Measurements from ENCODE around the gene S100A11.

- TF ChIP-seq, protein P1, sequence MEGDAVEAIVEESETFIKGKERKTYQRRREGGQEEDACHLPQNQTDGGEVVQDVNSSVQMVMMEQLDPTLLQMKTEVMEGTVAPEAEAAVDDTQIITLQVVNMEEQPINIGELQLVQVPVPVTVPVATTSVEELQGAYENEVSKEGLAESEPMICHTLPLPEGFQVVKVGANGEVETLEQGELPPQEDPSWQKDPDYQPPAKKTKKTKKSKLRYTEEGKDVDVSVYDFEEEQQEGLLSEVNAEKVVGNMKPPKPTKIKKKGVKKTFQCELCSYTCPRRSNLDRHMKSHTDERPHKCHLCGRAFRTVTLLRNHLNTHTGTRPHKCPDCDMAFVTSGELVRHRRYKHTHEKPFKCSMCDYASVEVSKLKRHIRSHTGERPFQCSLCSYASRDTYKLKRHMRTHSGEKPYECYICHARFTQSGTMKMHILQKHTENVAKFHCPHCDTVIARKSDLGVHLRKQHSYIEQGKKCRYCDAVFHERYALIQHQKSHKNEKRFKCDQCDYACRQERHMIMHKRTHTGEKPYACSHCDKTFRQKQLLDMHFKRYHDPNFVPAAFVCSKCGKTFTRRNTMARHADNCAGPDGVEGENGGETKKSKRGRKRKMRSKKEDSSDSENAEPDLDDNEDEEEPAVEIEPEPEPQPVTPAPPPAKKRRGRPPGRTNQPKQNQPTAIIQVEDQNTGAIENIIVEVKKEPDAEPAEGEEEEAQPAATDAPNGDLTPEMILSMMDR (conservative IDR thresholded peaks at IDR 0.05; ENCODE audit: low read length), result no peak
- no peak for TF ChIP-seq EZH2phosphoT487 (IDR thresholded peaks at IDR 0.05; ENCODE audit: borderline replicate concordance, low read depth, low read length)
Measured at GRCh38 chr1:152020849-152021248, 16.0 kb downstream of the S100A11 start.

Measured in OCI-LY7 (cell line).